GM12801 (cell line): ENCODE results near the gene CIRBP.

ENCODE experiments used
- TF ChIP-seq, protein P1 (sequence below): IDR thresholded peaks from one replicate; pipeline ENCODE4 v1.5.1; 2011; ENCODE audit warnings: control low read depth; ENCODE audit not compliant: insufficient read length; ENCODE audit errors: extremely low read depth

Gene CIRBP

DNA sequence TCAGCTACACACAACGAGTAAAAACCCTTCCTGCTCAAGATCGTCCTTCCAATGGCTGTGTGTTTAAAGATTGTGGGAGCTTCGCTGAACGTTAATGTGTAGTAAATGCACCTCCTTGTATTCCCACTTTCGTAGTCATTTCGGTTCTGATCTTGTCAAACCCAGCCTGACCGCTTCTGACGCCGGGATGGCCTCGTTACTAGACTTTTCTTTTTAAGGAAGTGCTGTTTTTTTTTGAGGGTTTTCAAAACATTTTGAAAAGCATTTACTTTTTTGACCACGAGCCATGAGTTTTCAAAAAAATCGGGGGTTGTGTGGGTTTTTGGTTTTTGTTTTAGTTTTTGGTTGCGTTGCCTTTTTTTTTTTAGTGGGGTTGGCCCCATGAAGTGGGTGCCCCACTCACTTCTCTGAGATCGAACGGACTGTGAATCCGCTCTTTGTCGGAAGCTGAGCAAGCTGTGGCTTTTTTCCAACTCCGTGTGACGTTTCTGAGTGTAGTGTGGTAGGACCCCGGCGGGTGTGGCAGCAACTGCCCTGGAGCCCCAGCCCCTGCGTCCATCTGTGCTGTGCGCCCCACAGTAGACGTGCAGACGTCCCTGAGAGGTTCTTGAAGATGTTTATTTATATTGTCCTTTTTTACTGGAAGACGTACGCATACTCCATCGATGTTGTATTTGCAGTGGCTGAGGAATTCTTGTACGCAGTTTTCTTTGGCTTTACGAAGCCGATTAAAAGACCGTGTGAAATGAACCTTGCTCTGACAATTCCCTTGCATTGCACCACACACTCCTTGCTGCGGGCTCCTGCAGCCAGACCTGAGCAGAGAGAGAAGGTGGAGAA lies 3.5 kb downstream of the CIRBP start:
- TF ChIP-seq, protein P1, sequence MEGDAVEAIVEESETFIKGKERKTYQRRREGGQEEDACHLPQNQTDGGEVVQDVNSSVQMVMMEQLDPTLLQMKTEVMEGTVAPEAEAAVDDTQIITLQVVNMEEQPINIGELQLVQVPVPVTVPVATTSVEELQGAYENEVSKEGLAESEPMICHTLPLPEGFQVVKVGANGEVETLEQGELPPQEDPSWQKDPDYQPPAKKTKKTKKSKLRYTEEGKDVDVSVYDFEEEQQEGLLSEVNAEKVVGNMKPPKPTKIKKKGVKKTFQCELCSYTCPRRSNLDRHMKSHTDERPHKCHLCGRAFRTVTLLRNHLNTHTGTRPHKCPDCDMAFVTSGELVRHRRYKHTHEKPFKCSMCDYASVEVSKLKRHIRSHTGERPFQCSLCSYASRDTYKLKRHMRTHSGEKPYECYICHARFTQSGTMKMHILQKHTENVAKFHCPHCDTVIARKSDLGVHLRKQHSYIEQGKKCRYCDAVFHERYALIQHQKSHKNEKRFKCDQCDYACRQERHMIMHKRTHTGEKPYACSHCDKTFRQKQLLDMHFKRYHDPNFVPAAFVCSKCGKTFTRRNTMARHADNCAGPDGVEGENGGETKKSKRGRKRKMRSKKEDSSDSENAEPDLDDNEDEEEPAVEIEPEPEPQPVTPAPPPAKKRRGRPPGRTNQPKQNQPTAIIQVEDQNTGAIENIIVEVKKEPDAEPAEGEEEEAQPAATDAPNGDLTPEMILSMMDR = no peak

DNA sequence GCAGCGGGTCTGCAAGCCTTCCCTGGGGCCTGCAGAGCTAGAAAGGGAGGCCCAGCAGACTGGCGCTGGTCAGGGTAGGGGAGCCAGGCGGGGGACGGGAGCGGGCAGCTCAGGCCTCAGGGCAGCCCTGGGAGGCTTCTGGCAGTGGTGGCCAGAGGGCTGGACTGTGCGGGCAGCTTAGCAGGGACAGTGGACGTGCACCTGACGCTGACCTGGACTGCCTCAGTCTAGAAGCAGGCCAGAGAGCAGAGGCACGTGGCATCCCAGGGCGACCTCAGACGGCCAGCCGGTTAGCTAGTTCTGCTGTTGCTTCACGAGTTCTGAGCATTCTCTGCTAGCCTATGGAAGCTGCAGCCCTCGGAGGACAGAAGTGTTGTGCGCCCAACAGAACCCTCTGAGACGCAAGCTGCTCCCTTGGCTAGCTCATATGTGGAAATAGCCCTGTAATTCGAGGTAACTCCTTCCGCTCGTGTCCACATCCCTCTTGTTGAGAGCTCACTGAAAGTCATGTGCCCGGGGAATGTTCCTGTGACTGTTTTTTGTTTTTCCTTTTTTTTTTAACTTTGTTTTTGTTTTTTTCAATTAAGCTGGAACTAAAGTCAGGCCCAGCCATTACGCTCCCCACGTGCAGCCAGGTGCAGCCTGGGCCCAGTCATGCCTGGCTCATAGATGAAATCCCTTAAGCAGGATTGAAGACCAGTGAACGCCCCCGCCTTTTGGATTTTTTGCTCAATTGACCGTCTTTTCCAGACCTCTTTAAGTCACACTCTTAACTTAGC lies 4.3 kb downstream of the CIRBP start:
- TF ChIP-seq, protein P1 = no peak

DNA sequence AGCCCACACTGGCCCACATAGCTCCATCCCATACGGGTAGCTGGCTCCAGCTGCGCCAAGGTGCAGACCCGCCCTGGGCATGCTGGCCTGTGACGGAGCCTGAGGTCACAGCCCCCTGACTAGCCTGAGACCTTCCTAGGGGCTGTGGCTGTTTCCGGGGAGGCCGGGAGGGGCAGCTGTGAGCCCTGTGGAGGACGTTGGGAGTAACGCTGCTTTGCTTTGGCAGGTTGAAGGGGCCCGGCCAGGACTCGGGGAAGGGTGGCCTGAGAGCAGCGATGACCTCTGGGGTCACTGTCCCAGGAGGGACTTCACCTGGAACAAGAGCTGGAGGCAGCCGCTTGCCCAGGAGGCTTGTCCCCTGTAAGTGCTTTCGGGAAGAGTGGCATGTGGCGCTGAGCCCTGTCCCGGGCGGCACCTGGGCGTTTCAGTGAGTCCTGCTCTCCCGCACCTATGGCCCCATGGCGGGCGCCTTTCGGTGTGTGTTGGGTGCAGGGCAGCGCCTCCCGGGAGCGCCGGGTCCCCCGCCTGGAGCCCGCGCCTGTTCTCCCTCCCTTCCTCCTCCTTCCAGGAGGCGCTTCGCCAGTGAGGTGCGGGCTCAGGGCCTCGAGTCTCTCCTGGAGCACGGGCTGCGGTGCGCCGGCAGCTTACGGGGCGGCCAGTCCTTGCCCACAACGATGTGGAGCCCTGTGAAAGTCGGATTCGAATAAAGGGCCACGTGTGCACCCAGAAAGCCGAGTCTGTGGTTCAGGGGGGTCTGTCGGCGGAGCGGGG lies 5.1 kb downstream of the CIRBP start:
- TF ChIP-seq, protein P1 = no peak

DNA sequence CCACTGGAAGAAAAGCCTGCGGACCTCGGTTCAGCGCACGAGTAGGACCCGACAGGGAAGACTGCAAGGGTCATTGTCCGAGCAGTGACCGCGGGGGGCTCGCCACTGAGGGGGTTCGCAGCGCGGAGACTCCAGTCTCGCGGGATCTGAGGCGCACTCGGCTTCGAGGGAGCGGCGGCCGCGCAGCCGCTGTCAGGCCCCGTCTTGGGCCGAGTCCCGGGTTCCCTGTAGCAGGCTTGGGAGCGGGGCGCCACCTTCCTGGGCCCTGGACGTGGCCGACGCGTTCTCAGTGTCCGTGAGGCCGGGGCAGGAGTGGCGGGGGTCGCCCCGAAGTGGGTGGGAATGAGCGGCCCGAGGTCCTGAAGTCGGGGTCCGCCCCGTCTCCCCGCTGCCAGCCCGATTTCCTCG lies 5.7 kb downstream of the CIRBP start:
- TF ChIP-seq, protein P1 = no peak

DNA sequence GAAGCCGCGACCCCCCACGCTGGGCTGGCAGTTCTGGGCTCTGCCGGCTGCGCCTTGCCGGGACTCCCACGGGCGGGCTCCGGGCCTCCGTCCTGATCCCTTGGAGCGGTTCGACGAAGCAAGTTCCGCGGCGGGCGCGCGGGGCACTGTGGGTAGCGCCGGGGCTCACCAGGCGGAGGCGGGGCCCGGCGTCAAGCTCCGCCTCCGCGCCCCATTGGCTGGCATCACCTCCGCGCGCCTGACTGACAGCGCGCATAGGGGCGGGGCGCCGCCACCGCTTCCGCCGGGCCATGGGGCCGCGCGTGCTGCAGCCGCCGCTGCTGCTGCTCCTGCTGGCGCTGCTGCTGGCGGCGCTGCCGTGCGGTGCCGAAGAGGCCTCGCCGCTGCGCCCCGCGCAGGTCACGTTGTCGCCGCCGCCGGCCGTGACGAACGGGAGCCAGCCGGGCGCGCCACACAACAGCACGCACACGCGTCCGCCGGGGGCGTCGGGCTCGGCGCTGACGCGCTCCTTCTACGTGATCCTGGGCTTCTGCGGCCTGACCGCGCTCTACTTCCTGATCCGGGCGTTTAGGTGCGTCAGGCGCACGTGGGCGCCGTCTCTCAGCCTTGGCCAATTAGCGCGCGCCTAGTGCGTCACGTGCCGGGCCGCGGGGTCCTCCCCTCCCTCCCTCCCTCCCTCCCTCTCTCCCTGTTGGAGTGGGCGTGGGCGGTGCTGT lies 6.3 kb downstream of the CIRBP start, which contains the start of gene FAM174C:
TSS of gene FAM174C (plus strand) at position 271 of the 716 bp plus-strand sequence. CDS start at position 291, 20 bp downstream.
- TF ChIP-seq, protein P1 = no peak

DNA sequence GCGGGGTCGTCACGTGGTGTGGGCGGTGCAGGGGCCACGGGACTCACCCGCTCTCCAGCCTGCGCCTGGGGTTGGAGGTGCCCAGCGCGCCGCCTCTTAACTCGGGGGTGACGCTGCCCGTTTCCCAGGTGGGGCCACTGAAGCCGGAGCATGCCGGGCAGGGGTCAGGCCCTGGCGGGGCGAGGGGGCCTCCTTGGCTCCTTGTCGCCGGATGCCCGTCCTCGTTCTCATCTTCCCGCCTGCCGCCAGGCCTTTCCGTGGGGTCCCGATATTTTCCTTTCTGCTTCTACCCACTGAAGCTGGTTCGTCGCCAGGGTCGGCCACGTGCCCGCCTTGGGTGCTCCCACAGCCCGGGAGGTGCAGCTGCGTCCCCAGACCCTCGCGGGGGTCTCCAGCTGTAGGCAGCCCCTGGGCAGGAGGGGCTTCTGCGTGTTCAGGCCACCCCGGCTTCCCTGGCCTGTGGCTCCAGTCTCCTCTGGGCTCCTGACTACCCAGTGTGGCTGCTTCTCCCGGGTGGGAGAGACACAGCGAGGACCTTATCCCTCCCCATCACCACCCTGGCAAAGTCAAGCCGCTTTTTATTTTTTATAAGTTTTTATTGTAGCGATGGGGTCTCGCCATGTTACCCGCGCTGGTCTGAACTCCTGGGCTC lies 7.0 kb downstream of the CIRBP start:
- TF ChIP-seq, protein P1 = no peak
